Activated CD4-positive, alpha-beta T cell treated with anti-CD3 and anti-CD28 coated beads, Interleukin-2, amount 10 ng/mL, durations not matched to agents 24 days and 14 days (primary cell): ENCODE data around the gene SGPP2. TPM values are rescaled to one million over a fixed set of nuclear protein-coding genes. Genes with fewer than 3 reads are reported as not detected.

Experiments used
- DNase-seq: peaks from one replicate; pipeline ENCODE4 v3.0.0; 2022
- H3K27ac Mint-ChIP-seq: one replicate; pipeline ENCODE4 v1.8.0; 2022; ENCODE audit warnings: mild to moderate bottlenecking, mixed read lengths
- H3K27me3 Mint-ChIP-seq: one replicate; pipeline ENCODE4 v1.8.0; 2022; ENCODE audit warnings: mixed read lengths
- H3K36me3 Mint-ChIP-seq: one replicate; pipeline ENCODE4 v1.8.0; 2022; ENCODE audit warnings: low read depth, mild to moderate bottlenecking, mixed read lengths
- H3K4me1 Mint-ChIP-seq: one replicate; pipeline ENCODE4 v1.8.0; 2021; ENCODE audit warnings: mixed read lengths
- H3K4me3 Mint-ChIP-seq: one replicate; pipeline ENCODE4 v1.8.0; 2022; ENCODE audit warnings: mild to moderate bottlenecking, moderate library complexity, mixed read lengths
- H3K9me3 Mint-ChIP-seq: one replicate; pipeline ENCODE4 v1.8.0; 2021; ENCODE audit warnings: mixed read lengths
- intact Hi-C: fragments of 100-400 bp; cut with micrococcal nuclease; formaldehyde crosslinking; loops from one replicate; pipeline ENCODE4 v1.15.1; 2023
- total RNA-seq: library from RNA; stranded (reverse); gene quantifications from 2 replicates; pipeline ENCODE4 v1.2.3, GENCODE V29; 2022

Gene SGPP2
- total RNA-seq, 1 donor from 2014 or later: 23.0 TPM

DNA sequence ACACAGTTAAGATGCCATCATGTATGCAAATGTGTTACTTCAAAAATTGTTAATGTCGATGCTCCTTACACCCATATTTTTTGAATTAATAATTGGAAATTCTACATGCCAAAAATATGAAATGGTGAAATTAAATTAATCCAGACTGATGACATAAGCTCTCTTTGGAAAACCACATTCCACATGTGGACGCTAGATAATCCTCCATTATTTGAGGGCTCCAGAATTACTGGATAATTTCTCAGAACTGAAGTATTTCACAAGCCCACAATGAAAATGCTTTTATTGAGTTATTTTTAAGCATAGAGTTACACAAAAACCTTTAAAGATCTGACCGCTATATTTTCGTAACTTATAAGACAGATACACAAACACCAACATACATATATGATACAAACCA is 183.7 kb downstream of the SGPP2 start:
- intact Hi-C loops: no loop called here
- no peaks in the 10 kb centered on the region for H3K4me1 Mint-ChIP-seq
- DNase-seq: no peak
- no peak overlapping the region for H3K27ac Mint-ChIP-seq
- H3K36me3 Mint-ChIP-seq: peaks cover 29% of the 10 kb centered on the region
- H3K9me3 Mint-ChIP-seq: no peaks in the 10 kb centered on the region
- no peaks in the 10 kb centered on the region for H3K27me3 Mint-ChIP-seq
- H3K4me3 Mint-ChIP-seq: no peak overlapping the region

- no peak for DNase-seq
- Mint-ChIP-seq H3K4me1 (no peaks in the 10 kb centered on the region), H3K9me3 (no peaks in the 10 kb centered on the region), H3K27me3 (no peaks in the 10 kb centered on the region), H3K4me3 (no peak overlapping the region), H3K27ac (no peak overlapping the region), H3K36me3 (peaks cover 34% of the 10 kb centered on the region)
- intact Hi-C loops: no loop called here
Measured at GRCh38 chr2:222609381-222609780, 185.0 kb downstream of the SGPP2 start.

Other genes with a start within 250 kb of the SGPP2 start
- not detected in 2 replicates for gene PAX3, start 125.5 kb upstream of the SGPP2 start, total RNA-seq
- gene FARSB, start 231.5 kb downstream of the SGPP2 start, total RNA-seq: 57.4 and 58.5 TPM in 2 replicates
- gene MOGAT1, start 247.1 kb downstream of the SGPP2 start, total RNA-seq: not detected in 2 replicates